ENCODE results near the gene SLC35D1. TPM values are rescaled to one million over a fixed set of nuclear protein-coding genes. Genes with fewer than 3 reads are reported as not detected.

SLC35D1 gene
- total and polyA plus RNA-seq, 2 of the 8 experiments (the other 6 are each of a cell fraction or from before 2014, with no cell fraction given): 1.2 to 2.7 TPM

DNA sequence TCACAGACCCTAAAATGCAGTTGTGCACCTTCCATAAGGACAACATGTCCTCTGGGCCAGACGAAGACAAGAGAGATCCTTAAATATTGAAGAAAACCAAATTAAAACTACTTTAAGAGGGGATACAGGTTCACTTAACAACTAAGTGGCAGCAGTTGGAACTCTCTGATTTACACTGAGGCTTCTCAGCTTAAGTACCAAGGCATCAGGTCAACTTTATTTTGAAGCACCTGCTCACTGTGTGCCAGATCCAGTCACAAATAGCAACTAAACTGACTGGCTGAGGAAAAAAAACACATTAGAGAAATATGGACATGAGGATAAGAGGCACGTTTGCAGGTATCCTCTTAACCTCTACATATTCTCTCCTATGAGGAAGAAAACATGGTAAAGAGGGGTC, 33.2 kb downstream of the SLC35D1 start (continued):
- TF ChIP-seq, protein P1, sequence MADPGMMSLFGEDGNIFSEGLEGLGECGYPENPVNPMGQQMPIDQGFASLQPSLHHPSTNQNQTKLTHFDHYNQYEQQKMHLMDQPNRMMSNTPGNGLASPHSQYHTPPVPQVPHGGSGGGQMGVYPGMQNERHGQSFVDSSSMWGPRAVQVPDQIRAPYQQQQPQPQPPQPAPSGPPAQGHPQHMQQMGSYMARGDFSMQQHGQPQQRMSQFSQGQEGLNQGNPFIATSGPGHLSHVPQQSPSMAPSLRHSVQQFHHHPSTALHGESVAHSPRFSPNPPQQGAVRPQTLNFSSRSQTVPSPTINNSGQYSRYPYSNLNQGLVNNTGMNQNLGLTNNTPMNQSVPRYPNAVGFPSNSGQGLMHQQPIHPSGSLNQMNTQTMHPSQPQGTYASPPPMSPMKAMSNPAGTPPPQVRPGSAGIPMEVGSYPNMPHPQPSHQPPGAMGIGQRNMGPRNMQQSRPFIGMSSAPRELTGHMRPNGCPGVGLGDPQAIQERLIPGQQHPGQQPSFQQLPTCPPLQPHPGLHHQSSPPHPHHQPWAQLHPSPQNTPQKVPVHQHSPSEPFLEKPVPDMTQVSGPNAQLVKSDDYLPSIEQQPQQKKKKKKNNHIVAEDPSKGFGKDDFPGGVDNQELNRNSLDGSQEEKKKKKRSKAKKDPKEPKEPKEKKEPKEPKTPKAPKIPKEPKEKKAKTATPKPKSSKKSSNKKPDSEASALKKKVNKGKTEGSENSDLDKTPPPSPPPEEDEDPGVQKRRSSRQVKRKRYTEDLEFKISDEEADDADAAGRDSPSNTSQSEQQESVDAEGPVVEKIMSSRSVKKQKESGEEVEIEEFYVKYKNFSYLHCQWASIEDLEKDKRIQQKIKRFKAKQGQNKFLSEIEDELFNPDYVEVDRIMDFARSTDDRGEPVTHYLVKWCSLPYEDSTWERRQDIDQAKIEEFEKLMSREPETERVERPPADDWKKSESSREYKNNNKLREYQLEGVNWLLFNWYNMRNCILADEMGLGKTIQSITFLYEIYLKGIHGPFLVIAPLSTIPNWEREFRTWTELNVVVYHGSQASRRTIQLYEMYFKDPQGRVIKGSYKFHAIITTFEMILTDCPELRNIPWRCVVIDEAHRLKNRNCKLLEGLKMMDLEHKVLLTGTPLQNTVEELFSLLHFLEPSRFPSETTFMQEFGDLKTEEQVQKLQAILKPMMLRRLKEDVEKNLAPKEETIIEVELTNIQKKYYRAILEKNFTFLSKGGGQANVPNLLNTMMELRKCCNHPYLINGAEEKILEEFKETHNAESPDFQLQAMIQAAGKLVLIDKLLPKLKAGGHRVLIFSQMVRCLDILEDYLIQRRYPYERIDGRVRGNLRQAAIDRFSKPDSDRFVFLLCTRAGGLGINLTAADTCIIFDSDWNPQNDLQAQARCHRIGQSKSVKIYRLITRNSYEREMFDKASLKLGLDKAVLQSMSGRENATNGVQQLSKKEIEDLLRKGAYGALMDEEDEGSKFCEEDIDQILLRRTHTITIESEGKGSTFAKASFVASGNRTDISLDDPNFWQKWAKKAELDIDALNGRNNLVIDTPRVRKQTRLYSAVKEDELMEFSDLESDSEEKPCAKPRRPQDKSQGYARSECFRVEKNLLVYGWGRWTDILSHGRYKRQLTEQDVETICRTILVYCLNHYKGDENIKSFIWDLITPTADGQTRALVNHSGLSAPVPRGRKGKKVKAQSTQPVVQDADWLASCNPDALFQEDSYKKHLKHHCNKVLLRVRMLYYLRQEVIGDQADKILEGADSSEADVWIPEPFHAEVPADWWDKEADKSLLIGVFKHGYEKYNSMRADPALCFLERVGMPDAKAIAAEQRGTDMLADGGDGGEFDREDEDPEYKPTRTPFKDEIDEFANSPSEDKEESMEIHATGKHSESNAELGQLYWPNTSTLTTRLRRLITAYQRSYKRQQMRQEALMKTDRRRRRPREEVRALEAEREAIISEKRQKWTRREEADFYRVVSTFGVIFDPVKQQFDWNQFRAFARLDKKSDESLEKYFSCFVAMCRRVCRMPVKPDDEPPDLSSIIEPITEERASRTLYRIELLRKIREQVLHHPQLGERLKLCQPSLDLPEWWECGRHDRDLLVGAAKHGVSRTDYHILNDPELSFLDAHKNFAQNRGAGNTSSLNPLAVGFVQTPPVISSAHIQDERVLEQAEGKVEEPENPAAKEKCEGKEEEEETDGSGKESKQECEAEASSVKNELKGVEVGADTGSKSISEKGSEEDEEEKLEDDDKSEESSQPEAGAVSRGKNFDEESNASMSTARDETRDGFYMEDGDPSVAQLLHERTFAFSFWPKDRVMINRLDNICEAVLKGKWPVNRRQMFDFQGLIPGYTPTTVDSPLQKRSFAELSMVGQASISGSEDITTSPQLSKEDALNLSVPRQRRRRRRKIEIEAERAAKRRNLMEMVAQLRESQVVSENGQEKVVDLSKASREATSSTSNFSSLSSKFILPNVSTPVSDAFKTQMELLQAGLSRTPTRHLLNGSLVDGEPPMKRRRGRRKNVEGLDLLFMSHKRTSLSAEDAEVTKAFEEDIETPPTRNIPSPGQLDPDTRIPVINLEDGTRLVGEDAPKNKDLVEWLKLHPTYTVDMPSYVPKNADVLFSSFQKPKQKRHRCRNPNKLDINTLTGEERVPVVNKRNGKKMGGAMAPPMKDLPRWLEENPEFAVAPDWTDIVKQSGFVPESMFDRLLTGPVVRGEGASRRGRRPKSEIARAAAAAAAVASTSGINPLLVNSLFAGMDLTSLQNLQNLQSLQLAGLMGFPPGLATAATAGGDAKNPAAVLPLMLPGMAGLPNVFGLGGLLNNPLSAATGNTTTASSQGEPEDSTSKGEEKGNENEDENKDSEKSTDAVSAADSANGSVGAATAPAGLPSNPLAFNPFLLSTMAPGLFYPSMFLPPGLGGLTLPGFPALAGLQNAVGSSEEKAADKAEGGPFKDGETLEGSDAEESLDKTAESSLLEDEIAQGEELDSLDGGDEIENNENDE (IDR thresholded peaks at IDR 0.05; ENCODE audit: insufficient replicate concordance, low read length): no peak
- TF ChIP-seq, protein P2, sequence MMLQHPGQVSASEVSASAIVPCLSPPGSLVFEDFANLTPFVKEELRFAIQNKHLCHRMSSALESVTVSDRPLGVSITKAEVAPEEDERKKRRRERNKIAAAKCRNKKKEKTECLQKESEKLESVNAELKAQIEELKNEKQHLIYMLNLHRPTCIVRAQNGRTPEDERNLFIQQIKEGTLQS (IDR thresholded peaks at IDR 0.05; ENCODE audit: insufficient read depth, low read depth, low read length): no peak
- no peak for TF ChIP-seq SAP30 (IDR thresholded peaks at IDR 0.05; ENCODE audit: insufficient read depth, insufficient replicate concordance, low read length)
- no peak for TF ChIP-seq POLR2AphosphoS5 (IDR thresholded peaks at IDR 0.05; ENCODE audit: low read depth, low read length)
- TF ChIP-seq CBX8 (IDR thresholded peaks at IDR 0.05; ENCODE audit: borderline replicate concordance, low read depth, low read length): no peak
- TF ChIP-seq JUND (IDR thresholded peaks at IDR 0.05; ENCODE audit: low read length): no peak
- TF ChIP-seq YY1 (IDR thresholded peaks at IDR 0.05; ENCODE audit: low read depth, low read length): no peak
- no peak for TF ChIP-seq FOSL1 (IDR thresholded peaks at IDR 0.05; ENCODE audit: insufficient read depth, low read depth, low read length)
- TF ChIP-seq KDM5A (IDR thresholded peaks at IDR 0.05; ENCODE audit: low read length): no peak
- no peak for TF ChIP-seq GTF2F1 (IDR thresholded peaks at IDR 0.05; ENCODE audit: borderline replicate concordance, low read depth, low read length)
